ENCODE data around the gene PGAP6.

DNA sequence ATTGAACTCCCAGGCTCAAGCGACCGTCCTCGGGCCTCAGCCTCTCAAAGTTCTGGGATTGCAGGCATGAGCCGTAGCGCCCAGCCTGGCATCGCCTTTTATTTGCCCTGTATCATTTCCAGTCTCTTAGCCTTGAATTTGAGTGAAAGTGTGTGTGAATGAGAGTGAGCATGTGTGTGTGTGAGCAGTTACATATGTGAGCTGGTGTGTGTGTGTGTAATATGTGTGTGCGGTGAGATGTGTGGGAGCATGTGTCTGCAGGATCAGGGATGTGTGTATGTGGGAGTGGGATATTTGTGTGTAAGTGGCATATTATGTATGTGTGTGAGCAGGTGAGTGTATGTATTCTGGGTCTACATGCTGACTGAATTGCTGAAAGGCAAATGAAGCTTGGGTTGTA lies 49.1 kb upstream of the PGAP6 start:
- TF ChIP-seq, protein P1, sequence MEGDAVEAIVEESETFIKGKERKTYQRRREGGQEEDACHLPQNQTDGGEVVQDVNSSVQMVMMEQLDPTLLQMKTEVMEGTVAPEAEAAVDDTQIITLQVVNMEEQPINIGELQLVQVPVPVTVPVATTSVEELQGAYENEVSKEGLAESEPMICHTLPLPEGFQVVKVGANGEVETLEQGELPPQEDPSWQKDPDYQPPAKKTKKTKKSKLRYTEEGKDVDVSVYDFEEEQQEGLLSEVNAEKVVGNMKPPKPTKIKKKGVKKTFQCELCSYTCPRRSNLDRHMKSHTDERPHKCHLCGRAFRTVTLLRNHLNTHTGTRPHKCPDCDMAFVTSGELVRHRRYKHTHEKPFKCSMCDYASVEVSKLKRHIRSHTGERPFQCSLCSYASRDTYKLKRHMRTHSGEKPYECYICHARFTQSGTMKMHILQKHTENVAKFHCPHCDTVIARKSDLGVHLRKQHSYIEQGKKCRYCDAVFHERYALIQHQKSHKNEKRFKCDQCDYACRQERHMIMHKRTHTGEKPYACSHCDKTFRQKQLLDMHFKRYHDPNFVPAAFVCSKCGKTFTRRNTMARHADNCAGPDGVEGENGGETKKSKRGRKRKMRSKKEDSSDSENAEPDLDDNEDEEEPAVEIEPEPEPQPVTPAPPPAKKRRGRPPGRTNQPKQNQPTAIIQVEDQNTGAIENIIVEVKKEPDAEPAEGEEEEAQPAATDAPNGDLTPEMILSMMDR (IDR thresholded peaks at IDR 0.05) = no peak
- no peak for TF ChIP-seq MAFK (IDR thresholded peaks at IDR 0.05; ENCODE audit: partially characterized antibody)
- no peak for TF ChIP-seq ZFP36 (IDR thresholded peaks at IDR 0.05; ENCODE audit: borderline replicate concordance, partially characterized antibody)
- TF ChIP-seq EP300 (IDR thresholded peaks at IDR 0.05) = no peak
- TF ChIP-seq POLR2A (IDR thresholded peaks at IDR 0.05; ENCODE audit: low read length) = no peak
- TF ChIP-seq ZC3H11A (IDR thresholded peaks at IDR 0.05) = no peak
